SK-N-SH (cell line): ENCODE data around the gene PALLD. TPM values are rescaled to one million over a fixed set of nuclear protein-coding genes. Genes with fewer than 3 reads are reported as not detected.
"Not testable (repeated sequence)": the region's sequence is repeated elsewhere in the genome, so short reads cannot be mapped to it uniquely, and the experiment has no call there.

Experiments
- CTCF ChIA-PET: fragments of 300-600, 350-600 bp; formaldehyde crosslinking; extraction: SDS; loops from one replicate; lab custom pipeline; 2021; lab: Yijun Ruan, JAX
- POLR2A ChIA-PET: fragments of 350-600 bp; sonication (Branson Sonifier 250); formaldehyde crosslinking; extraction: SDS; loops from one replicate; lab custom pipeline; 2020; ENCODE audit warnings: antibody characterized with exemption, inconsistent platforms; lab: Yijun Ruan, JAX
- DNase-seq: peaks from one replicate; pipeline ENCODE4 v3.0.0; 2012
- H2AFZ ChIP-seq: fragments of 200-600 bp; sonication (generic); 2 replicates; pipeline ENCODE4 v1.8.1; 2016; ENCODE audit warnings: antibody characterized with exemption, mild to moderate bottlenecking, low read depth
- H3F3A ChIP-seq: fragments of 200-600 bp; sonication (generic); replicated peaks from 2 replicates; pipeline ENCODE3; 2016; ENCODE audit warnings: antibody characterized with exemption, mild to moderate bottlenecking; ENCODE audit not compliant: insufficient read depth
- H3K27ac ChIP-seq, 2 experiments: fragments of 200-500 bp in 1 of 2; fragments of 200-600 bp in 1 of 2; sonication (Bioruptor generic) in 1 of 2; sonication (generic), shearing (Covaris generic) in 1 of 2; 2 replicates each; pipeline versions ENCODE4 v1.5.1 to v1.6.1; 2014 to 2016; ENCODE audit warnings: low read depth in 2 of 2, inconsistent platforms in 1 of 2, low read length in 1 of 2, mild to moderate bottlenecking in 1 of 2, mixed read lengths in 1 of 2
- H3K27me3 ChIP-seq: fragments of 200-600 bp; sonication (generic), shearing (Covaris generic); 2 replicates; pipeline ENCODE4 v1.6.1; 2016; ENCODE audit warnings: mixed run types; ENCODE audit not compliant: insufficient read depth
- H3K36me3 ChIP-seq, 2 experiments: fragments of 200-500 bp in 1 of 2; fragments of 200-600 bp in 1 of 2; sonication (Bioruptor generic) in 1 of 2; sonication (generic) in 1 of 2; replicated peaks in 1 of 2; 2 replicates each; pipeline versions ENCODE3 to v1.5.1; 2014 to 2016; ENCODE audit warnings: low read length in 1 of 2, mild to moderate bottlenecking in 1 of 2; ENCODE audit not compliant: insufficient read depth in 2 of 2, control insufficient read depth in 1 of 2
- H3K4me1 ChIP-seq, 2 experiments: fragments of 200-500 bp in 1 of 2; fragments of 200-600 bp in 1 of 2; sonication (Bioruptor generic) in 1 of 2; sonication (generic), shearing (Covaris generic) in 1 of 2; 2 replicates each; pipeline versions ENCODE4 v1.5.1 to v1.6.1; 2014 to 2016; ENCODE audit warnings: low read depth in 1 of 2, low read length in 1 of 2, mixed run types in 1 of 2; ENCODE audit not compliant: insufficient read depth in 2 of 2, control insufficient read depth in 1 of 2
- H3K4me2 ChIP-seq: fragments of 200-600 bp; sonication (generic), shearing (Covaris generic); 2 replicates; pipeline ENCODE4 v1.6.1; 2017; ENCODE audit warnings: mixed run types
- H3K4me3 ChIP-seq, 2 experiments: fragments of 200-500 bp in 1 of 2; fragments of 200-600 bp in 1 of 2; sonication (Bioruptor generic) in 1 of 2; sonication (generic), shearing (Covaris generic) in 1 of 2; 2 replicates each; pipeline versions ENCODE4 v1.5.1 to v1.8.1; 2014 to 2016; ENCODE audit warnings: low read depth in 2 of 2, inconsistent platforms in 1 of 2, low read length in 1 of 2, mild to moderate bottlenecking in 1 of 2, mixed read lengths in 1 of 2, moderate library complexity in 1 of 2
- H3K79me2 ChIP-seq: fragments of 200-600 bp; sonication (generic); 2 replicates; pipeline ENCODE4 v1.8.1; 2017; ENCODE audit warnings: mild to moderate bottlenecking; ENCODE audit not compliant: insufficient read depth
- H3K9ac ChIP-seq: fragments of 200-600 bp; sonication (generic); 2 replicates; pipeline ENCODE4 v1.6.1; 2017; ENCODE audit warnings: mixed run types
- H3K9me2 ChIP-seq: fragments of 200-600 bp; sonication (generic); 2 replicates; pipeline ENCODE4 v1.6.1; 2017; ENCODE audit warnings: mixed run types
- H3K9me3 ChIP-seq: fragments of 200-600 bp; sonication (generic); 2 replicates; pipeline ENCODE4 v1.6.1; 2017; ENCODE audit warnings: mixed run types, mild to moderate bottlenecking, moderate library complexity
- H4K20me1 ChIP-seq: fragments of 200-600 bp; sonication (generic); 2 replicates; pipeline ENCODE4 v1.6.1; 2017; ENCODE audit warnings: mild to moderate bottlenecking, mixed run types; ENCODE audit not compliant: insufficient read depth
- CHD2 ChIP-seq: fragments of 150-350 bp; IDR thresholded peaks from 2 replicates; pipeline ENCODE4 v1.6.1; 2018; ENCODE audit warnings: low read length; ENCODE audit not compliant: partially characterized antibody
- CTCF ChIP-seq: fragments of 200-600 bp; sonication (generic); IDR thresholded peaks from 2 replicates; pipeline ENCODE4 v1.6.1; 2017; ENCODE audit warnings: antibody characterized with exemption, mild to moderate bottlenecking, moderate library complexity
- GABPA ChIP-seq: IDR thresholded peaks from 2 replicates; pipeline ENCODE4 v1.4.0; 2012; ENCODE audit warnings: low read depth, mild to moderate bottlenecking
- NFIC ChIP-seq: IDR thresholded peaks from 2 replicates; pipeline ENCODE4 v1.4.0; 2012; ENCODE audit warnings: borderline replicate concordance
- PBX3 ChIP-seq: IDR thresholded peaks from 2 replicates; pipeline ENCODE4; 2012
- RFX5 ChIP-seq: IDR thresholded peaks from 2 replicates; pipeline ENCODE4 v1.6.1; 2012; ENCODE audit warnings: mild to moderate bottlenecking, improper control_type of control experiment, low read length
- RXRA ChIP-seq: IDR thresholded peaks from 2 replicates; pipeline ENCODE4 v1.4.0; 2012; ENCODE audit warnings: low read depth, mild to moderate bottlenecking, borderline replicate concordance
- SIN3A ChIP-seq: IDR thresholded peaks from 2 replicates; pipeline ENCODE4 v1.6.1; 2012; ENCODE audit warnings: low read depth, mild to moderate bottlenecking, low read length, moderate library complexity, borderline replicate concordance
- SMC3 ChIP-seq: IDR thresholded peaks from 2 replicates; pipeline ENCODE4 v1.6.1; 2012; ENCODE audit warnings: low read depth, low read length, improper control_type of control experiment
- TCF12 ChIP-seq: IDR thresholded peaks from 2 replicates; pipeline ENCODE4 v1.4.0; 2012
- USF2 ChIP-seq: fragments of 150-350 bp; IDR thresholded peaks from 2 replicates; pipeline ENCODE4 v1.6.1; 2017; ENCODE audit warnings: antibody characterized with exemption, low read length, low read depth, borderline replicate concordance
- WGBS: methylation state at CpG from one replicate; pipeline ENCODE4 v1.1.6; 2017; ENCODE audit warnings: low lambda C conversion rate; 5-methylcytosine and 5-hydroxymethylcytosine counted together
- polyA plus RNA-seq, 3 experiments: library from polyadenylated mRNA; depleted of rRNA; stranded (reverse); fragments of >200 nt; gene quantifications; 2 replicates each; pipeline ENCODE4 v1.2.3, GENCODE V29; 2012

PALLD gene
- polyA plus RNA-seq, 1 of the 3 experiments (the other 2 are of a cell fraction): 33.0 TPM

- no peaks in the 10 kb centered on the region for H3K27me3 ChIP-seq
- no peak overlapping the region for H3K27ac ChIP-seq
- no peaks in the 10 kb centered on the region for H4K20me1 ChIP-seq
- H2AFZ ChIP-seq: no peak overlapping the region
- ChIA-PET POLR2A (no interaction called here), CTCF (interaction anchor here (1.2 to 2.2 kb wide), 3 partner anchors 8 to 14 kb away, joined by 4 to 7 read pairs (median 6); no protein-coding TSS in a partner anchor)
- 0 out of 2 replicates have a peak, but pooled peaks cover 4% of the 10 kb centered on the region for H3K9me3 ChIP-seq
- no peak overlapping the region for H3K4me2 ChIP-seq
- no peak overlapping the region for H3K4me3 ChIP-seq
- DNase-seq: no peak
- H3F3A ChIP-seq: peaks cover 40% of the 10 kb centered on the region
- H3K4me1 ChIP-seq: no peaks in the 10 kb centered on the region
- H3K79me2 ChIP-seq: no peaks in the 10 kb centered on the region
- H3K9me2 ChIP-seq: no peaks in the 10 kb centered on the region
- H3K36me3 ChIP-seq: peaks cover 37 to 48% of the 10 kb centered on the region in 2 experiments
- H3K9ac ChIP-seq: no peak overlapping the region
- TF ChIP-seq CHD2: no peak
- no peak for TF ChIP-seq GABPA
- TF ChIP-seq, all 33 proteins: peak for 0
These were observed 435.3 kb downstream of the PALLD start for GRCh38 chr4:168932138-168932537.

GRCh38 chr4:168933423-168933822 is 436.6 kb downstream of the PALLD start:
- Histone ChIP-seq H3K9ac (no peak overlapping the region), H3K27me3 (no peaks in the 10 kb centered on the region), H3K9me2 (no peaks in the 10 kb centered on the region), H3K9me3 (0 out of 2 replicates have a peak, but pooled peaks cover 12% of the 10 kb centered on the region), H4K20me1 (no peaks in the 10 kb centered on the region), H2AFZ (no peak overlapping the region), H3K4me1 (no peaks in the 10 kb centered on the region), H3K79me2 (no peaks in the 10 kb centered on the region), H3K36me3 (peaks cover 24 to 35% of the 10 kb centered on the region in 2 experiments), H3K27ac (no peak overlapping the region), H3K4me3 (no peak overlapping the region), H3F3A (peaks cover 30% of the 10 kb centered on the region), H3K4me2 (no peak overlapping the region)
- ChIA-PET POLR2A (no interaction called here), CTCF (interaction anchor here (1.2 to 2.2 kb wide), 3 partner anchors 9 to 13 kb away, joined by 4 to 7 read pairs (median 6); no protein-coding TSS in a partner anchor)
- no peak for DNase-seq
- TF ChIP-seq NFIC (no peak), SMC3 (no peak), CTCF (no peak), TCF12 (no peak), RFX5 (no peak), SIN3A (no peak), RXRA (no peak), PBX3 (no peak), GABPA (no peak), USF2 (no peak)
- TF ChIP-seq, all 33 proteins: peak for 0

- H3K4me2 ChIP-seq, H3K27me3 ChIP-seq, H3K9ac ChIP-seq, H3K4me3 ChIP-seq, H4K20me1 ChIP-seq, H2AFZ ChIP-seq, POLR2A ChIA-PET, H3K9me2 ChIP-seq, H3K4me1 ChIP-seq, H3K27ac ChIP-seq, DNase-seq, H3K79me2 ChIP-seq, H3K36me3 ChIP-seq: not testable (repeated sequence)
- H3K9me3 ChIP-seq: 0 out of 2 replicates have a peak, but pooled peaks cover 13% of the 10 kb centered on the region
- CTCF ChIA-PET: interaction anchor here (1.3 kb wide), 1 partner anchor 13 kb away, joined by 3 read pairs; no protein-coding TSS in a partner anchor
- 100% methylated on average over 3 of the region's 3 CpGs for WGBS
- peaks cover 20% of the 10 kb centered on the region for H3F3A ChIP-seq
These were observed 440.6 kb downstream of the PALLD start for GRCh38 chr4:168937473-168937872.
